ENCODE measurements around the gene PRUNE2. TPM values are rescaled to one million over a fixed set of nuclear protein-coding genes. Genes with fewer than 3 reads are reported as not detected.

The PRUNE2 gene
- total RNA-seq, 1 donor from 2014 or later = 63.8 TPM

- no peak overlapping the region for H3K27ac Mint-ChIP-seq (ENCODE audit: unreplicated experiment)
- no peak for TF ChIP-seq CTCF (IDR thresholded peaks at IDR 0.05; ENCODE audit: partially characterized antibody, unreplicated experiment)
- H3K36me3 Mint-ChIP-seq (ENCODE audit: unreplicated experiment) = no peaks in the 10 kb centered on the region
- peak overlapping the region; percentile 4 for H3K4me3 Mint-ChIP-seq (ENCODE audit: unreplicated experiment)
- H3K4me1 Mint-ChIP-seq (ENCODE audit: low read depth, unreplicated experiment) = peaks cover 22% of the 10 kb centered on the region
- no peak for DNase-seq
- peaks cover 5% of the 10 kb centered on the region for H3K27me3 Mint-ChIP-seq (ENCODE audit: unreplicated experiment)
- H3K9me3 Mint-ChIP-seq (ENCODE audit: unreplicated experiment) = peaks cover 4% of the 10 kb centered on the region
Measured at GRCh38 chr9:76901801-76902200, 4.1 kb downstream of the PRUNE2 start.

GRCh38 chr9:76900884-76901440 lies 5.0 kb downstream of the PRUNE2 start:
- Mint-ChIP-seq H3K4me3 (ENCODE audit: unreplicated experiment) (no peak overlapping the region), H3K27ac (ENCODE audit: unreplicated experiment) (no peak overlapping the region), H3K9me3 (ENCODE audit: unreplicated experiment) (peaks cover 2% of the 10 kb centered on the region), H3K36me3 (ENCODE audit: unreplicated experiment) (no peaks in the 10 kb centered on the region), H3K27me3 (ENCODE audit: unreplicated experiment) (peaks cover 5% of the 10 kb centered on the region), H3K4me1 (ENCODE audit: low read depth, unreplicated experiment) (peaks cover 21% of the 10 kb centered on the region)
- TF ChIP-seq CTCF (IDR thresholded peaks at IDR 0.05; ENCODE audit: partially characterized antibody, unreplicated experiment) = no peak
- no peak for DNase-seq

GRCh38 chr9:76898786-76899185 lies 7.1 kb downstream of the PRUNE2 start:
- H3K36me3 Mint-ChIP-seq (ENCODE audit: unreplicated experiment) = no peaks in the 10 kb centered on the region
- no peak for DNase-seq
- H3K4me1 Mint-ChIP-seq (ENCODE audit: low read depth, unreplicated experiment) = peaks cover 12% of the 10 kb centered on the region
- no peaks in the 10 kb centered on the region for H3K27me3 Mint-ChIP-seq (ENCODE audit: unreplicated experiment)
- no peaks in the 10 kb centered on the region for H3K9me3 Mint-ChIP-seq (ENCODE audit: unreplicated experiment)
- no peak overlapping the region for H3K27ac Mint-ChIP-seq (ENCODE audit: unreplicated experiment)
- H3K4me3 Mint-ChIP-seq (ENCODE audit: unreplicated experiment) = no peak overlapping the region
- TF ChIP-seq CTCF (IDR thresholded peaks at IDR 0.05; ENCODE audit: partially characterized antibody, unreplicated experiment) = no peak

GRCh38 chr9:76897804-76898525 lies 7.9 kb downstream of the PRUNE2 start:
- Mint-ChIP-seq H3K4me3 (ENCODE audit: unreplicated experiment) (no peak overlapping the region), H3K27ac (ENCODE audit: unreplicated experiment) (no peak overlapping the region), H3K27me3 (ENCODE audit: unreplicated experiment) (no peaks in the 10 kb centered on the region), H3K4me1 (ENCODE audit: low read depth, unreplicated experiment) (peaks cover 12% of the 10 kb centered on the region), H3K9me3 (ENCODE audit: unreplicated experiment) (no peaks in the 10 kb centered on the region), H3K36me3 (ENCODE audit: unreplicated experiment) (no peaks in the 10 kb centered on the region)
- no peak for DNase-seq
- TF ChIP-seq CTCF (IDR thresholded peaks at IDR 0.05; ENCODE audit: partially characterized antibody, unreplicated experiment) = no peak

GRCh38 chr9:76896035-76896434 lies 9.9 kb downstream of the PRUNE2 start:
- H3K4me1 Mint-ChIP-seq (ENCODE audit: low read depth, unreplicated experiment) = no peaks in the 10 kb centered on the region
- H3K27ac Mint-ChIP-seq (ENCODE audit: unreplicated experiment) = no peak overlapping the region
- H3K27me3 Mint-ChIP-seq (ENCODE audit: unreplicated experiment) = no peaks in the 10 kb centered on the region
- no peaks in the 10 kb centered on the region for H3K36me3 Mint-ChIP-seq (ENCODE audit: unreplicated experiment)
- no peaks in the 10 kb centered on the region for H3K9me3 Mint-ChIP-seq (ENCODE audit: unreplicated experiment)
- DNase-seq = no peak
- no peak for TF ChIP-seq CTCF (IDR thresholded peaks at IDR 0.05; ENCODE audit: partially characterized antibody, unreplicated experiment)
- H3K4me3 Mint-ChIP-seq (ENCODE audit: unreplicated experiment) = no peak overlapping the region
